HEK293 (cell line): ENCODE measurements around the gene TEPSIN.
A peak's percentile ranks its signal among the peaks of the same experiment; 100 is the strongest.

Experiments used
- CTCF ChIA-PET: fragments of 350-600 bp; formaldehyde crosslinking; extraction: SDS; loops from one replicate; lab custom pipeline; 2021; ENCODE audit warnings: antibody characterized with exemption; lab: Yijun Ruan, JAX
- POLR2A ChIA-PET: fragments of 300-600 bp; formaldehyde crosslinking; extraction: SDS; loops from one replicate; lab custom pipeline; 2020; ENCODE audit warnings: antibody characterized with exemption, inconsistent platforms; lab: Yijun Ruan, JAX
- H3K27ac ChIP-seq: fragments of 200-500 bp; sonication (Bioruptor generic); 2 replicates; pipeline ENCODE4 v1.5.1; 2014; ENCODE audit warnings: low read depth, low read length, control low read depth, inconsistent platforms; ENCODE audit errors: extremely low read depth
- H3K36me3 ChIP-seq, 2 experiments: fragments of 200-500 bp in 1 of 2; sonication (Bioruptor generic) in 1 of 2; 1 replicate in 1 of 2; 2 replicates in 1 of 2; pipeline ENCODE4 v1.5.1; 2014 to 2017; ENCODE audit warnings: inconsistent platforms in 2 of 2, low read length in 2 of 2; ENCODE audit not compliant: control insufficient read depth in 2 of 2, insufficient read depth in 1 of 2
- H3K4me1 ChIP-seq: fragments of 200-500 bp; sonication (Bioruptor generic); 2 replicates; pipeline ENCODE4 v1.5.1; 2014; ENCODE audit warnings: mild to moderate bottlenecking, low read length, inconsistent platforms; ENCODE audit not compliant: control insufficient read depth, insufficient read depth
- H3K4me3 ChIP-seq: 2 replicates; pipeline ENCODE4 v1.5.1; 2011; ENCODE audit warnings: low read depth, mild to moderate bottlenecking, control low read depth, low read length, moderate library complexity
- H3K9me3 ChIP-seq: fragments of 200-500 bp; sonication (Bioruptor generic); 2 replicates; pipeline ENCODE4 v1.5.1; 2014; ENCODE audit warnings: low read depth, low read length, inconsistent platforms; ENCODE audit not compliant: control insufficient read depth, insufficient read depth
- EGR2 ChIP-seq: fragments of 450-650 bp; formaldehyde crosslinking; IDR thresholded peaks from 2 replicates; pipeline ENCODE4 v1.5.1; 2016; ENCODE audit warnings: low read depth, missing biosample characterization, missing genetic modification characterization
- GLIS1 ChIP-seq: fragments of 450-650 bp; formaldehyde crosslinking; IDR thresholded peaks from 2 replicates; pipeline ENCODE4 v1.5.1; 2016; ENCODE audit warnings: missing biosample characterization, missing genetic modification characterization
- GLIS2 ChIP-seq: fragments of 450-650 bp; formaldehyde crosslinking; IDR thresholded peaks from 2 replicates; pipeline ENCODE4 v1.5.1; 2016; ENCODE audit warnings: missing biosample characterization, missing genetic modification characterization
- ZFHX2 ChIP-seq: fragments of 450-650 bp; formaldehyde crosslinking; conservative IDR thresholded peaks from 2 replicates; pipeline ENCODE4 v1.5.1; 2016; ENCODE audit warnings: missing biosample characterization, missing genetic modification characterization
- ZIC2 ChIP-seq: fragments of 450-650 bp; formaldehyde crosslinking; IDR thresholded peaks from 2 replicates; pipeline ENCODE4 v1.5.1; 2016; ENCODE audit warnings: missing biosample characterization, missing genetic modification characterization
- ZNF148 ChIP-seq: fragments of 450-650 bp; formaldehyde crosslinking; IDR thresholded peaks from 2 replicates; pipeline ENCODE4 v1.5.0; 2017; ENCODE audit warnings: missing biosample characterization, missing genetic modification characterization, borderline replicate concordance
- ZNF202 ChIP-seq: fragments of 450-650 bp; formaldehyde crosslinking; IDR thresholded peaks from 2 replicates; pipeline ENCODE4 v1.5.1; 2016; ENCODE audit warnings: missing biosample characterization, missing genetic modification characterization, borderline replicate concordance
- ZNF521 ChIP-seq: fragments of 450-650 bp; formaldehyde crosslinking; IDR thresholded peaks from 2 replicates; pipeline ENCODE4 v1.5.1; 2017; ENCODE audit warnings: missing biosample characterization, mild to moderate bottlenecking, missing genetic modification characterization
- ZNF830 ChIP-seq: fragments of 450-650 bp; IDR thresholded peaks from 2 replicates; pipeline ENCODE4 v1.5.0; 2018; ENCODE audit warnings: missing biosample characterization, missing genetic modification characterization, low read depth, mild to moderate bottlenecking, moderate library complexity
- TF ChIP-seq, protein P1 (sequence below): fragments of 450-650 bp; formaldehyde crosslinking; IDR thresholded peaks from 2 replicates; pipeline ENCODE4 v1.5.1; 2016; ENCODE audit warnings: missing biosample characterization, missing genetic modification characterization
- TF ChIP-seq, protein P2 (sequence below): fragments of 450-650 bp; formaldehyde crosslinking; IDR thresholded peaks from 2 replicates; pipeline ENCODE4 v1.5.1; 2016; ENCODE audit warnings: missing biosample characterization, missing genetic modification characterization

TEPSIN gene

DNA sequence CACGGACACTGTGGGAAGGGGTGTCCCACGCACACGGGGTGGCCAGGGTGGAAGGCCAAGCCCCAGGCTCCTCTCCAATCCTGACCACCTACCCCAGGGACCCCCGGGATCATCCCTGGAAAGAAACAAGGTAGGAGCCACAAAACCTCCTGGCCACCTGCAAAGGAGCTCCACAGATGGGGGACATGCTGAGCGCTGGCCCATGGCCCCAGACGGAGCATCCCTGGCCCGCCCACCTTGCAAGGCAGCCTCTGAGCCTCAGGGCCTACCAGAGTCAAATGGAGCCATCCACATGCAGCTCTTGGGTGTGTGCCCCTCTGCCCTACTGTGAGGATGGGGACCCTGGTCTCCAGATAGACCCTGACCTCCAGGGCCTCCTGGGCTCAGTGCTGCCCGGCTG lies 40.0 kb upstream of the TEPSIN start:
- H3K36me3 ChIP-seq: peaks cover 5 to 91% of the 10 kb centered on the region in 2 experiments
- no peak overlapping the region for H3K27ac ChIP-seq
- no peaks in the 10 kb centered on the region for H3K9me3 ChIP-seq
- POLR2A ChIA-PET: no interaction called here
- H3K4me3 ChIP-seq: no peak overlapping the region
- TF ChIP-seq ZNF148 (tag by site-specific recombination) (no peak), GLIS2 (peak; percentile 60; the same call in 1 of the 2 replicates), ZNF521 (no peak)
- TF ChIP-seq, all 188 proteins: peak for 1
- no peaks in the 10 kb centered on the region for H3K4me1 ChIP-seq
- CTCF ChIA-PET: interaction anchor here (0.6 to 2.1 kb wide), 3 partner anchors 9 to 106 kb away, joined by 3 to 12 read pairs (median 4); no protein-coding TSS in a partner anchor

- POLR2A ChIA-PET: no interaction called here
- no peak overlapping the region for H3K4me3 ChIP-seq
- TF ChIP-seq ZIC2 (peak; percentile 65), ZNF830 (tag by site-specific recombination) (no peak)
- TF ChIP-seq, protein P1, sequence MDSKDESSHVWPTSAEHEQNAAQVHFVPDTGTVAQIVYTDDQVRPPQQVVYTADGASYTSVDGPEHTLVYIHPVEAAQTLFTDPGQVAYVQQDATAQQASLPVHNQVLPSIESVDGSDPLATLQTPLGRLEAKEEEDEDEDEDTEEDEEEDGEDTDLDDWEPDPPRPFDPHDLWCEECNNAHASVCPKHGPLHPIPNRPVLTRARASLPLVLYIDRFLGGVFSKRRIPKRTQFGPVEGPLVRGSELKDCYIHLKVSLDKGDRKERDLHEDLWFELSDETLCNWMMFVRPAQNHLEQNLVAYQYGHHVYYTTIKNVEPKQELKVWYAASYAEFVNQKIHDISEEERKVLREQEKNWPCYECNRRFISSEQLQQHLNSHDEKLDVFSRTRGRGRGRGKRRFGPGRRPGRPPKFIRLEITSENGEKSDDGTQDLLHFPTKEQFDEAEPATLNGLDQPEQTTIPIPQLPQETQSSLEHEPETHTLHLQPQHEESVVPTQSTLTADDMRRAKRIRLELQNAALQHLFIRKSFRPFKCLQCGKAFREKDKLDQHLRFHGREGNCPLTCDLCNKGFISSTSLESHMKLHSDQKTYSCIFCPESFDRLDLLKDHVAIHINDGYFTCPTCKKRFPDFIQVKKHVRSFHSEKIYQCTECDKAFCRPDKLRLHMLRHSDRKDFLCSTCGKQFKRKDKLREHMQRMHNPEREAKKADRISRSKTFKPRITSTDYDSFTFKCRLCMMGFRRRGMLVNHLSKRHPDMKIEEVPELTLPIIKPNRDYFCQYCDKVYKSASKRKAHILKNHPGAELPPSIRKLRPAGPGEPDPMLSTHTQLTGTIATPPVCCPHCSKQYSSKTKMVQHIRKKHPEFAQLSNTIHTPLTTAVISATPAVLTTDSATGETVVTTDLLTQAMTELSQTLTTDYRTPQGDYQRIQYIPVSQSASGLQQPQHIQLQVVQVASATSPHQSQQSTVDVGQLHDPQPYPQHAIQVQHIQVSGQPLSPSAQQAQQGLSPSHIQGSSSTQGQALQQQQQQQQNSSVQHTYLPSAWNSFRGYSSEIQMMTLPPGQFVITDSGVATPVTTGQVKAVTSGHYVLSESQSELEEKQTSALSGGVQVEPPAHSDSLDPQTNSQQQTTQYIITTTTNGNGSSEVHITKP: no peak
- TF ChIP-seq, protein P2, sequence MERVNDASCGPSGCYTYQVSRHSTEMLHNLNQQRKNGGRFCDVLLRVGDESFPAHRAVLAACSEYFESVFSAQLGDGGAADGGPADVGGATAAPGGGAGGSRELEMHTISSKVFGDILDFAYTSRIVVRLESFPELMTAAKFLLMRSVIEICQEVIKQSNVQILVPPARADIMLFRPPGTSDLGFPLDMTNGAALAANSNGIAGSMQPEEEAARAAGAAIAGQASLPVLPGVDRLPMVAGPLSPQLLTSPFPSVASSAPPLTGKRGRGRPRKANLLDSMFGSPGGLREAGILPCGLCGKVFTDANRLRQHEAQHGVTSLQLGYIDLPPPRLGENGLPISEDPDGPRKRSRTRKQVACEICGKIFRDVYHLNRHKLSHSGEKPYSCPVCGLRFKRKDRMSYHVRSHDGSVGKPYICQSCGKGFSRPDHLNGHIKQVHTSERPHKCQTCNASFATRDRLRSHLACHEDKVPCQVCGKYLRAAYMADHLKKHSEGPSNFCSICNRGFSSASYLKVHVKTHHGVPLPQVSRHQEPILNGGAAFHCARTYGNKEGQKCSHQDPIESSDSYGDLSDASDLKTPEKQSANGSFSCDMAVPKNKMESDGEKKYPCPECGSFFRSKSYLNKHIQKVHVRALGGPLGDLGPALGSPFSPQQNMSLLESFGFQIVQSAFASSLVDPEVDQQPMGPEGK (tag by site-specific recombination): no peak
- TF ChIP-seq, all 188 proteins: peak for 1
- CTCF ChIA-PET: interaction anchor here (0.6 to 2.1 kb wide), 2 partner anchors 14 to 106 kb away, joined by 4 to 12 read pairs; no protein-coding TSS in a partner anchor
- H3K27ac ChIP-seq: no peak overlapping the region
- no peaks in the 10 kb centered on the region for H3K9me3 ChIP-seq
- no peaks in the 10 kb centered on the region for H3K4me1 ChIP-seq
- H3K36me3 ChIP-seq: peaks cover 5 to 95% of the 10 kb centered on the region in 2 experiments
These were observed 39.3 kb upstream of the TEPSIN start for GRCh38 chr17:81277946-81278693.

DNA sequence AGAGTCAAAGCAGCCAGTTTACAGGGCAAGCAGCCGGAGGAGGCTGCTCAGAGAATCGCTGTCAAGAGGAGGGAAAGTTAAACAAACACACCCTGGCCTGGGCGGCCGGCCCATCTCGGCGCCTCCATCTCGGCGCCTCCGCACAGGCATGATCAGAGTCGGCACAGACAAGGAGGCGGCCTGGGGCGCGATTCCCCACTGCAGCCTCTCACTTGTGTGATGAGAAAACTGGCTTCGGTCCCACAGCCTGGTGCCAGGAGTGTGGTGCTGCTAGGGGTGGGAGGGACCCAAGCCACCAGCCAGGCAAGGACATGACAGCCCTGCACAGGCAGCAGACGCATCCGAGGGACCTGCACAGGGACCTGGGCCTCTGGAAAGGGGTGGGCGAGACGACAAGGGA lies 38.6 kb upstream of the TEPSIN start:
- H3K27ac ChIP-seq: no peak overlapping the region
- peaks cover 5 to 95% of the 10 kb centered on the region in 2 experiments for H3K36me3 ChIP-seq
- H3K9me3 ChIP-seq: no peaks in the 10 kb centered on the region
- no peaks in the 10 kb centered on the region for H3K4me1 ChIP-seq
- ChIA-PET CTCF (interaction anchor here (2.1 kb wide), 1 partner anchor 14 kb away, joined by 12 read pairs; no protein-coding TSS in a partner anchor), POLR2A (no interaction called here)
- TF ChIP-seq ZFHX2 (tag by site-specific recombination) (peak; percentile 46), EGR2 (tag by site-specific recombination) (peak; percentile 82), ZNF202 (no peak), GLIS1 (tag by site-specific recombination) (0 out of 2 replicates have a peak, but pooled peaks have one; percentile 4)
- TF ChIP-seq, all 188 proteins: peak for 3
- H3K4me3 ChIP-seq: no peak overlapping the region
